ENCODE results near the gene GCG.

GCG gene

GRCh38 chr2:162099836-162100235 is 52.2 kb downstream of the GCG start:
- TF ChIP-seq CTCF (IDR thresholded peaks at IDR 0.05; ENCODE audit: low read depth, low read length, missing control alignments), result no peak
- no peak overlapping the region for H3K4me3 ChIP-seq (replicated peaks; ENCODE audit: low read depth, low read length)
- no peak for DNase-seq (ENCODE audit: extremely low read depth, low read depth)
